GM12872 (cell line): ENCODE results near the gene FOSL2.

Source experiments
- CTCF ChIP-seq: IDR thresholded peaks from 3 replicates; pipeline ENCODE4 v1.5.1; 2011; ENCODE audit warnings: low read depth, mild to moderate bottlenecking, low read length, moderate library complexity; ENCODE audit not compliant: insufficient read depth

FOSL2 gene

GRCh38 chr2:28434600-28434989 lies 41.9 kb downstream of the FOSL2 start:
- no peak for TF ChIP-seq CTCF

- no peak for TF ChIP-seq CTCF
Measured at GRCh38 chr2:28435241-28435640, 42.6 kb downstream of the FOSL2 start.

- no peak for TF ChIP-seq CTCF
Measured at GRCh38 chr2:28435814-28436351, 43.2 kb downstream of the FOSL2 start.

GRCh38 chr2:28436525-28437051 lies 43.9 kb downstream of the FOSL2 start:
- no peak for TF ChIP-seq CTCF

GRCh38 chr2:28437149-28437835 lies 44.6 kb downstream of the FOSL2 start:
- TF ChIP-seq CTCF: no peak

- no peak for TF ChIP-seq CTCF
Measured at GRCh38 chr2:28437918-28438317, 45.3 kb downstream of the FOSL2 start.

- TF ChIP-seq CTCF: no peak
Measured at GRCh38 chr2:28438532-28439063, 45.9 kb downstream of the FOSL2 start.
